H1 (cell line): Measurements from ENCODE around the gene TFF1. TPM values are rescaled to one million over a fixed set of nuclear protein-coding genes. Genes with fewer than 3 reads are reported as not detected.

Source experiments
- CTCF ChIA-PET: fragments of 300-600 bp; sonication (Branson Sonifier 250); formaldehyde crosslinking; loops from one replicate; lab custom pipeline; 2021; ENCODE audit not compliant: partially characterized antibody; lab: Charles Lee
- POLR2A ChIA-PET: fragments of 300-600 bp; sonication (Branson Sonifier 250); formaldehyde crosslinking; loops from one replicate; lab custom pipeline; 2021; ENCODE audit warnings: inconsistent platforms; ENCODE audit not compliant: partially characterized antibody; lab: Charles Lee
- DNase-seq, 2 experiments: peaks; one replicate each; pipeline versions ENCODE4 v3.0.0 to v3.0.0-alpha.2; 2010 to 2022; ENCODE audit warnings: low spot score in 2 of 2, low read depth in 1 of 2, mixed read lengths in 1 of 2
- FAIRE-seq: peaks from 2 replicates; lab custom pipeline; 2011; peaks lifted over from hg19 to GRCh38; lab: Jason Lieb, UNC
- H2AFZ ChIP-seq: 2 replicates; pipeline ENCODE4 v1.8.1; 2012; ENCODE audit warnings: low read length, inconsistent platforms
- H2AK5ac ChIP-seq: 2 replicates; pipeline ENCODE4 v1.6.1; 2013; ENCODE audit warnings: low read depth, low read length
- H2BK120ac ChIP-seq: replicated peaks from 2 replicates; pipeline ENCODE3; 2013; ENCODE audit warnings: low read depth, low read length, inconsistent platforms
- H2BK12ac ChIP-seq: 2 replicates; pipeline ENCODE4 v1.6.1; 2013; ENCODE audit warnings: low read depth, low read length
- H2BK15ac ChIP-seq: 2 replicates; pipeline ENCODE4 v1.6.1; 2013; ENCODE audit warnings: low read length
- H2BK20ac ChIP-seq: 2 replicates; pipeline ENCODE4 v1.6.1; 2013; ENCODE audit warnings: low read length
- H2BK5ac ChIP-seq: 2 replicates; pipeline ENCODE4 v1.6.1; 2013; ENCODE audit warnings: low read depth, low read length
- H3K14ac ChIP-seq: 2 replicates; pipeline ENCODE4 v1.6.1; 2013; ENCODE audit warnings: inconsistent platforms; ENCODE audit not compliant: insufficient read length
- H3K18ac ChIP-seq: 2 replicates; pipeline ENCODE4 v1.6.1; 2013; ENCODE audit warnings: low read length; ENCODE audit errors: extremely low read depth
- H3K23ac ChIP-seq: 2 replicates; pipeline ENCODE4 v1.6.1; 2013; ENCODE audit warnings: inconsistent platforms; ENCODE audit not compliant: insufficient read length
- H3K23me2 ChIP-seq: 2 replicates; pipeline ENCODE4 v1.6.1; 2013; ENCODE audit warnings: low read depth, low read length
- H3K27ac ChIP-seq: 2 replicates; pipeline ENCODE4 v1.6.1; 2011; ENCODE audit warnings: low read depth, low read length, inconsistent platforms
- H3K27me3 ChIP-seq, 4 experiments: replicated peaks in 1 of 4; 1 replicate in 1 of 4; 2 replicates in 3 of 4; pipeline versions ENCODE4 v1.6.1 to v1.8.1; 2011 to 2013; ENCODE audit warnings: low read length in 3 of 4, mild to moderate bottlenecking in 3 of 4, inconsistent platforms in 2 of 4, mixed read lengths in 2 of 4, moderate library complexity in 1 of 4; ENCODE audit not compliant: control insufficient read depth in 3 of 4, insufficient read depth in 3 of 4; ENCODE audit errors: extremely low read depth in 1 of 4
- H3K36me3 ChIP-seq, 4 experiments: 2 replicates each; pipeline versions ENCODE4 v1.6.1 to v1.8.1; 2011 to 2013; ENCODE audit warnings: mild to moderate bottlenecking in 4 of 4, low read length in 3 of 4, moderate library complexity in 2 of 4, control low read depth in 1 of 4, inconsistent platforms in 1 of 4; ENCODE audit not compliant: insufficient read depth in 4 of 4, control insufficient read depth in 2 of 4
- H3K4ac ChIP-seq: replicated peaks from 2 replicates; pipeline ENCODE3; 2013; ENCODE audit warnings: low read length, low read depth, mixed read lengths, inconsistent platforms; ENCODE audit not compliant: insufficient read length
- H3K4me1 ChIP-seq, 4 experiments: replicated peaks in 1 of 4; 1 replicate in 1 of 4; 2 replicates in 3 of 4; pipeline versions ENCODE4 v1.6.1 to v1.8.1; 2011 to 2013; ENCODE audit warnings: low read length in 3 of 4, inconsistent platforms in 2 of 4, mixed read lengths in 1 of 4; ENCODE audit not compliant: insufficient read depth in 4 of 4, control insufficient read depth in 3 of 4
- H3K4me2 ChIP-seq, 2 experiments: 2 replicates each; pipeline versions ENCODE4 v1.6.1 to v1.8.1; 2011 to 2013; ENCODE audit warnings: low read depth in 2 of 2, low read length in 2 of 2, control low read depth in 1 of 2, inconsistent platforms in 1 of 2, mild to moderate bottlenecking in 1 of 2; ENCODE audit not compliant: insufficient read depth in 1 of 2
- H3K4me3 ChIP-seq, 4 experiments: fragments of 200-600, 300-600 bp in 1 of 4; sonication (generic), shearing (Covaris generic), sonication (Bioruptor Twin) in 1 of 4; 2 replicates each; pipeline versions ENCODE4 v1.5.1 to v1.8.1; 2011 to 2016; ENCODE audit warnings: low read length in 4 of 4, low read depth in 3 of 4, control low read depth in 2 of 4, inconsistent platforms in 2 of 4, mild to moderate bottlenecking in 2 of 4, mixed read lengths in 1 of 4, moderate library complexity in 1 of 4; ENCODE audit not compliant: insufficient read depth in 2 of 4; ENCODE audit errors: extremely low read depth in 1 of 4
- H3K56ac ChIP-seq: replicated peaks from 2 replicates; pipeline ENCODE3; 2013; ENCODE audit warnings: low read depth, mild to moderate bottlenecking, mixed read lengths, low read length, inconsistent platforms; ENCODE audit not compliant: insufficient read length
- H3K79me1 ChIP-seq: 2 replicates; pipeline ENCODE4 v1.6.1; 2013; ENCODE audit warnings: low read depth, low read length, control low read depth
- H3K79me2 ChIP-seq, 2 experiments: 2 replicates each; pipeline versions ENCODE4 v1.6.1 to v1.8.1; 2012 to 2013; ENCODE audit warnings: low read length in 2 of 2, mild to moderate bottlenecking in 2 of 2, inconsistent platforms in 1 of 2; ENCODE audit not compliant: insufficient read depth in 2 of 2, control insufficient read depth in 1 of 2
- H3K9ac ChIP-seq, 4 experiments: replicated peaks in 1 of 4; 1 replicate in 1 of 4; 2 replicates in 3 of 4; pipeline versions ENCODE4 v1.6.1 to v1.8.1; 2011 to 2013; ENCODE audit warnings: low read depth in 3 of 4, low read length in 3 of 4, control low read depth in 2 of 4, mild to moderate bottlenecking in 2 of 4, moderate library complexity in 2 of 4, inconsistent platforms in 1 of 4; ENCODE audit errors: extremely low read depth in 1 of 4
- H3K9me3 ChIP-seq, 2 experiments: 2 replicates each; pipeline versions ENCODE4 v1.6.1 to v1.8.1; 2012 to 2013; ENCODE audit warnings: mild to moderate bottlenecking in 2 of 2, moderate library complexity in 2 of 2, control low read depth in 1 of 2, inconsistent platforms in 1 of 2, low read depth in 1 of 2, low read length in 1 of 2, mixed read lengths in 1 of 2; ENCODE audit not compliant: insufficient read depth in 2 of 2
- H4K20me1 ChIP-seq, 2 experiments: replicated peaks in 1 of 2; 2 replicates each; pipeline versions ENCODE3 to v1.8.1; 2011 to 2013; ENCODE audit warnings: inconsistent platforms in 2 of 2, low read length in 2 of 2, mild to moderate bottlenecking in 1 of 2; ENCODE audit not compliant: insufficient read depth in 2 of 2, control insufficient read depth in 1 of 2
- H4K5ac ChIP-seq: 2 replicates; pipeline ENCODE4 v1.6.1; 2013; ENCODE audit warnings: low read length, low read depth, mixed read lengths, inconsistent platforms; ENCODE audit not compliant: insufficient read length
- H4K8ac ChIP-seq: 2 replicates; pipeline ENCODE4 v1.8.0; 2013; ENCODE audit warnings: mild to moderate bottlenecking, moderate library complexity, low read length, inconsistent platforms; ENCODE audit not compliant: insufficient read depth; ENCODE audit errors: extremely low read depth
- H4K91ac ChIP-seq: replicated peaks from 2 replicates; pipeline ENCODE3; 2013; ENCODE audit warnings: low read length, mixed read lengths, inconsistent platforms; ENCODE audit not compliant: insufficient read length
- BRCA1 ChIP-seq: IDR thresholded peaks from 2 replicates; pipeline ENCODE4 v1.6.1; 2012; ENCODE audit warnings: low read depth, low read length, improper control_type of control experiment
- CREB1 ChIP-seq: IDR thresholded peaks from 2 replicates; pipeline ENCODE4 v1.6.1; 2012; ENCODE audit warnings: inconsistent platforms
- EP300 ChIP-seq, 2 experiments: IDR thresholded peaks; 1 replicate in 1 of 2; 2 replicates in 1 of 2; pipeline ENCODE4 v1.6.1; 2011 to 2012; ENCODE audit warnings: low read depth in 2 of 2, low read length in 2 of 2, mild to moderate bottlenecking in 2 of 2, borderline replicate concordance in 1 of 2, inconsistent platforms in 1 of 2, moderate library complexity in 1 of 2
- JUN ChIP-seq: IDR thresholded peaks from 2 replicates; pipeline ENCODE4 v1.6.1; 2011; ENCODE audit warnings: low read depth, mild to moderate bottlenecking, improper control_type of control experiment, low read length
- MAFK ChIP-seq: IDR thresholded peaks from 2 replicates; pipeline ENCODE4 v1.6.1; 2012; ENCODE audit warnings: low read depth, mild to moderate bottlenecking, improper control_type of control experiment, low read length
- PHF8 ChIP-seq: fragments of 200-600 bp; sonication (generic); conservative IDR thresholded peaks from 2 replicates; pipeline ENCODE4 v1.7.1; 2012; ENCODE audit warnings: low read depth, mild to moderate bottlenecking, inconsistent platforms, low read length, moderate library complexity
- SIX5 ChIP-seq: IDR thresholded peaks from 2 replicates; pipeline ENCODE4 v1.6.1; 2011; ENCODE audit warnings: mild to moderate bottlenecking, low read depth, low read length
- SP1 ChIP-seq: IDR thresholded peaks from 2 replicates; pipeline ENCODE4 v1.6.1; 2011; ENCODE audit warnings: low read depth, low read length
- SRF ChIP-seq: IDR thresholded peaks from 2 replicates; pipeline ENCODE4 v1.6.1; 2011; ENCODE audit warnings: mild to moderate bottlenecking, low read depth, low read length, moderate library complexity
- TAF1 ChIP-seq: IDR thresholded peaks from 2 replicates; pipeline ENCODE4 v1.6.1; 2011; ENCODE audit warnings: mild to moderate bottlenecking, low read depth, low read length
- TBP ChIP-seq: IDR thresholded peaks from 2 replicates; pipeline ENCODE4 v1.6.1; 2011; ENCODE audit warnings: low read depth, low read length, improper control_type of control experiment
- ZNF274 ChIP-seq: IDR thresholded peaks from 2 replicates; pipeline ENCODE4 v1.7.0; 2012; ENCODE audit warnings: low read length, borderline replicate concordance; ENCODE audit errors: extremely low read depth
- WGBS, 2 experiments: shearing (Covaris generic) in 1 of 2; methylation state at CpG; one replicate each; pipeline versions ENCODE4 v1.1.6 to v1.1.7; 2013 to 2015; ENCODE audit warnings: low lambda C conversion rate in 2 of 2, mixed read lengths in 2 of 2, inconsistent platforms in 1 of 2, low coverage in 1 of 2, missing lambda C conversion rate in 1 of 2; ENCODE audit not compliant: insufficient replicate concordance in 2 of 2, insufficient coverage in 1 of 2, insufficient read length in 1 of 2; ENCODE audit errors: extremely low coverage in 1 of 2, missing lambda C conversion rate in 1 of 2; 5-methylcytosine and 5-hydroxymethylcytosine counted together
- polyA plus RNA-seq, 7 experiments: library from polyadenylated mRNA; depleted of rRNA in 3 of 7; stranded (reverse) in 5 of 7; unstranded in 2 of 7; fragments of >200 nt in 5 of 7; fragments of 200-250 nt in 2 of 7; gene quantifications; 1 replicate in 5 of 7; 2 replicates in 1 of 7; 4 replicates in 1 of 7; pipeline versions ENCODE4 v1.2.1 to v1.2.3, GENCODE V29; 2011 to 2013; ENCODE audit warnings: missing spikeins in 2 of 7, mixed read lengths in 2 of 7
- total RNA-seq: library from RNA; stranded (reverse); fragmentation: NEBNext Ultra II Directional; extraction: Animal tissue kit (Norgen Biotek cat#: 25700); gene quantifications from 2 replicates; pipeline ENCODE4 v1.2.1, GENCODE V29; 2021

Gene TFF1
- total and polyA plus RNA-seq, 2 of the 8 experiments (the other 6 are each of a cell fraction or from before 2014, with no cell fraction given), result not detected

DNA sequence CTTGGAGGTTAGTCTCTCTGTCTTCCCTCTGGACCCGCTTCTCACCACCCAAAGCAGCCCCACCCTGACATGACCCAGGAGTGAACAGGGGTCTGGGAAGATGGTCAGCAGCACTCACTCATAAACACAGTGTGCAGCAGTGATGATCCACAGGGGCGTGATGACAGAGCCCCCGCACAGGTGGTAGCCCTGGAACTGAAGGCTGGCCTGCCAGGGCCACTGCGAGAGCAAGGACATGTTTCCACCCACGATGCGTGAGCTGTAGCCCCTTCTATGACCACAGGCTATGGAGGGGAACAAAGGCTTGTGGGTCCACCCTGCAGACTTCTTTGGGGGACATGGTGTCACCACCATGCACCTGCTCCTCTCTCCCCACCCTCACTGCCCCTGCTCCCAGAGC, 16.6 kb upstream of the TFF1 start:
- H3K27ac ChIP-seq, result no peak overlapping the region
- no peak overlapping the region for H3K23ac ChIP-seq
- H3K27me3 ChIP-seq, result no peaks in the 10 kb centered on the region
- no peaks in the 10 kb centered on the region for H3K4me1 ChIP-seq
- ChIA-PET CTCF (interaction anchor here (0.7 to 3.0 kb wide), 8 partner anchors 9 to 72 kb away, joined by 3 to 29 read pairs (median 6); partner anchors contain the start of gene TFF1), POLR2A (no interaction called here)
- no peaks in the 10 kb centered on the region for H3K9me3 ChIP-seq
- no peak overlapping the region for H3K4me2 ChIP-seq
- H2BK15ac ChIP-seq, result no peak overlapping the region
- H3K79me2 ChIP-seq, result no peaks in the 10 kb centered on the region
- no peak overlapping the region for H3K9ac ChIP-seq
- H3K4me3 ChIP-seq, result no peak overlapping the region
- TF ChIP-seq SP1 (no peak), CREB1 (no peak), ZNF274 (no peak), BRCA1 (no peak), EP300 (IDR thresholded peaks at IDR 0.05; ENCODE audit: borderline replicate concordance in 1 of 2, low read depth in 2 of 2, low read length in 2 of 2) (no peak), TAF1 (no peak), SRF (no peak), JUN (no peak), PHF8 (no peak), TBP (no peak), MAFK (no peak), SIX5 (no peak)
- no peak overlapping the region for H3K4ac ChIP-seq
- no peak overlapping the region for H4K5ac ChIP-seq
- DNase-seq, result no peak
- 83% methylated on average over 4 of the region's 6 CpGs; no CpG with 5 or more reads in 1 of the 2 experiments for WGBS, 2 experiments
- H4K8ac ChIP-seq, result no peak overlapping the region
- H3K14ac ChIP-seq, result no peak overlapping the region
- no peak overlapping the region for H2BK5ac ChIP-seq
- no peak overlapping the region for H2AFZ ChIP-seq
- no peak overlapping the region for H4K91ac ChIP-seq
- H3K56ac ChIP-seq, result no peak overlapping the region
- no peak overlapping the region for H3K18ac ChIP-seq
- H2BK120ac ChIP-seq, result no peak overlapping the region
- no peaks in the 10 kb centered on the region for H3K36me3 ChIP-seq
- no peak overlapping the region for H2BK12ac ChIP-seq
- no peaks in the 10 kb centered on the region; the same call in 1 of the 2 replicates for H3K79me1 ChIP-seq
- H2BK20ac ChIP-seq, result no peak overlapping the region
- H3K23me2 ChIP-seq, result no peaks in the 10 kb centered on the region
- H2AK5ac ChIP-seq, result peak overlapping the region; percentile 57; the same call in 1 of the 2 replicates
- FAIRE-seq, result no peak
- H4K20me1 ChIP-seq, result peaks cover 0 to 3% of the 10 kb centered on the region in 2 experiments
